AG09319 (cell line): ENCODE data around the gene TSPAN2.
A peak's percentile ranks its signal among the peaks of the same experiment; 100 is the strongest.

Source experiments
- DNase-seq: peaks from one replicate; pipeline ENCODE4 v3.0.0-alpha.2; 2010; ENCODE audit warnings: low read depth; ENCODE audit errors: extremely low read depth
- TF ChIP-seq, protein P1 (sequence below): IDR thresholded peaks from 2 replicates; pipeline ENCODE4 v1.5.1; 2011; ENCODE audit warnings: low read depth, mild to moderate bottlenecking, inconsistent platforms, low read length, moderate library complexity

The TSPAN2 gene

GRCh38 chr1:115134850-115135480, 45.7 kb upstream of the TSPAN2 start:
- peak; percentile 35 for DNase-seq
- TF ChIP-seq, protein P1, sequence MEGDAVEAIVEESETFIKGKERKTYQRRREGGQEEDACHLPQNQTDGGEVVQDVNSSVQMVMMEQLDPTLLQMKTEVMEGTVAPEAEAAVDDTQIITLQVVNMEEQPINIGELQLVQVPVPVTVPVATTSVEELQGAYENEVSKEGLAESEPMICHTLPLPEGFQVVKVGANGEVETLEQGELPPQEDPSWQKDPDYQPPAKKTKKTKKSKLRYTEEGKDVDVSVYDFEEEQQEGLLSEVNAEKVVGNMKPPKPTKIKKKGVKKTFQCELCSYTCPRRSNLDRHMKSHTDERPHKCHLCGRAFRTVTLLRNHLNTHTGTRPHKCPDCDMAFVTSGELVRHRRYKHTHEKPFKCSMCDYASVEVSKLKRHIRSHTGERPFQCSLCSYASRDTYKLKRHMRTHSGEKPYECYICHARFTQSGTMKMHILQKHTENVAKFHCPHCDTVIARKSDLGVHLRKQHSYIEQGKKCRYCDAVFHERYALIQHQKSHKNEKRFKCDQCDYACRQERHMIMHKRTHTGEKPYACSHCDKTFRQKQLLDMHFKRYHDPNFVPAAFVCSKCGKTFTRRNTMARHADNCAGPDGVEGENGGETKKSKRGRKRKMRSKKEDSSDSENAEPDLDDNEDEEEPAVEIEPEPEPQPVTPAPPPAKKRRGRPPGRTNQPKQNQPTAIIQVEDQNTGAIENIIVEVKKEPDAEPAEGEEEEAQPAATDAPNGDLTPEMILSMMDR: no peak

DNA sequence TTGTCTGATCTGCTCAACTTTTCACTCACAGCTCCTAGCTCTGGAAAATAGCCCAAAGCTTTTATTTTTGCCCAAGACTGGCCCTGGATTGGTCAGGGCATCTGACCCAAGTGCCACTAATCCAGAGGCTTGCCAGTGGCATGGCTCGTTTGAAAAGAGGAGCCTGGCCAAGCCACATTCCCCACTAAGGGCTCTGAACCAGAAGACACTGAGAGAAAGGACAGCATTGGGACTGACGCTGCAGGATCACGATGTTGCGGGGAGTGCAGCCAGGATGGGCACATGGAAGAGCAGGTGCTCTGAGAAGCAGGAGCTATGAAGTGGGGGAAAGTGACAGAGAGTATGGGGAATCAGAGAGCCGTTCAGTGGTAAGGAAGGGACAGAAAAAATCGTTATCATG, 44.9 kb upstream of the TSPAN2 start:
- no peak for DNase-seq
- TF ChIP-seq, protein P1: no peak

DNA sequence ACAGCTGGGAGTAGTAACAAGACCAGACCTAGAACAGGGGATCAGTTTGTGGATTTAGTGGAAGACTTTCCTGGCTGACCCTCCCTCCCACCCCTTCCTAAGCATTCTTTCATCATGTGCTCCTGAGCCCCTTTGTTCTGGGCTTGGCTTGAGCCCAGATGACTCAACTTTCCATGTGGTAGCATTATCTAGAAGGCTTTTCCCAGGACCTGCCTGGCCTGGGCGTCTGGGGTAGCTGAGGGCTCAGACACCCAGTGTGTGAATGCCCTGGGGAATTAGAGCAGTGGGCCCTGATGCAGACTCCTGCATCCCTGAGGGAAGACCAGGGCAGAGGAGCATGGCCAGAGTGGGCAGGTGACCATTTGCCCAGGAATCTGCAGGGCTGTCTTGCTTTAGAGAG, 44.1 kb upstream of the TSPAN2 start:
- DNase-seq: no peak
- TF ChIP-seq, protein P1: no peak

DNA sequence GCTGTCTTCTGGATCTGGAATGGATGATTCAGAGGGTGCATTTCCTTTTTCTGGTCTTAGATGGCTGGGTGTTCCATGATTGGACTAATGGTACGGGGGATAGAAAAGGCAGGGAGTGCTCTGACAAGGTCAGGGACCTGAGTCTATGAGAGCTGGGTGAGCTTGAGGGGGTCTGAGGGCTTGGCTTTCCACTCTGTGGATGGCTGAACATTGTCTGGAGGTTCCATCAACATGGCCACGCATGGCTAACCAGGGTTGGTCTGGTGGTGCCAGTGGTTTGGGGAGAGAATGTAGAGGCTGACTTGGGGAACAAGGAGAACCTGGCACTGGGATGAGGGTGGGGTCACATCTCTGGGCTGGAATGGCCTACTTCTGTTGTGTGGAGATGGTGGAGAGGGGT, 41.5 kb upstream of the TSPAN2 start:
- TF ChIP-seq, protein P1: no peak
- no peak for DNase-seq

DNA sequence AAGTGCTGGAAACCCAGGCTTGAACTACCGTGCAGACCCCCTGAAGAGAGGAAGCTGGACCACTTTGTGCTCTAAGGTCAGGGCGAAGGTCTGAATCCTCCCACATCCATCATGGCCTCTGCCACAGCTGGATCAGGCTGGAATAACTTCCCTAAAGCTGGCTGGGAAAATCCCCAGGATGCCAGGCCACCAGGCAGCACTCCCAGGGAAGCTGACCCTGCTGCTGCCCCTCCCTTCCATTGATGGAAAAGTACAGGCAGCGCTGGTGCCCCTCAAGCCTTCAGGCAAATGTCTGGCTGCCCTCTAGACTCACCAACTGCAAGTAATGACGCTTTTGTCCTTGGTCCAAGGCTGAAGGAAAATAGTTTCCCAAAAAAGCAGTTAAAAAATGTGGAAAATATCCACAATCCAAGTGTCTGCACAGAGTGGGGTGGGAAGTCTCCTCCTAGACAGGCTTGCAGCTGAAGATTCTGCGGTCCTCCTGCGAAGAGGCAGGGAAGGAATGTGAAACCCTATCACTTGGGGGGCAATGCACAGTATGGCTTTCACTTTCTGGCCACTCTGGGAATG, 39.9 kb upstream of the TSPAN2 start:
- TF ChIP-seq, protein P1: no peak
- DNase-seq: no peak

DNA sequence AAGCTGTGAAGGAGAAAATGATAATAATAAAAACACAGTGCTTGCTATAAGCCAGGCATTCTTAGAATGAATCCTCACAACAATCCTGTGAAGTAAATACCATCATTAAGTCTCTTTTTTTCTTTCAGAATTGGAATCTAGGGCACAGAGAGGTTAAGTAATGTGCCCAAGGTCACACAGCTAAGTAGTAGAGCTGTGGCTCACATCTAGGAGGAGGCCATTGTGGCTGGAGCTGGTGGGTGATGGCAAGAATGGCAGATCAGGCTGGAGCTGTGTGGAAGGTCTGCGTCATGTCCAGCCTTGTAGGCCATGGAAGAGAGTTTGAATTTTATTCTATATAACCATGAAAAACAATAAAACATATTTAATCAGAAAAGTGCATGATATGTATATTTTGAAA, 38.2 kb upstream of the TSPAN2 start:
- DNase-seq: no peak
- TF ChIP-seq, protein P1: no peak

DNA sequence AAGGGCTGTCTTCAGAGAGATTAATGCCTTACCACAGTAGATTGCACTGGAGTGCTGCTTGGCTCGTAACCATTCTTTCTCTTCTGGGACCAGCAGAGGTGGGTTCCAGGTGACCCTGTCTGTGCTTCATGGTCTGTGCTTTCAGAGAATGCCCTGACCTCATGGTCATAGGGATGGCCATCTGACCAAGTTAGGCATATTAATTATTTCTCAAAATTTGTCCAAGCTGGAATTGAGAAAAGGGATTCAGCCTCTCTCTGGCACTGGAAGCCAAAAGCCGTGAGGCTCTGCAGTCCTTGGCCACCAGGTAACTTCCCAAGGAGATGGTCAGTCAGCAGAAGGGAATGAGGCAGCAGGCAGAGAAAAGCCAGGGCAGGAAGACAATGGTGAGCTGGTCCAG, 37.2 kb upstream of the TSPAN2 start:
- TF ChIP-seq, protein P1: no peak
- DNase-seq: no peak
